VCaP (cell line): ENCODE measurements around the gene ELOVL7.
"Not testable (repeated sequence)": the region's sequence is repeated elsewhere in the genome, so short reads cannot be mapped to it uniquely, and the experiment has no call there.

Experiments
- H3K27ac ChIP-seq: fragments of 450-650 bp; 2 replicates; pipeline ENCODE4 v1.5.1; 2017
- TF ChIP-seq, protein P1 (sequence below): fragments of 450-650 bp; conservative IDR thresholded peaks from 2 replicates; pipeline ENCODE4 v1.5.1; 2017; ENCODE audit warnings: mild to moderate bottlenecking, moderate library complexity

The ELOVL7 gene

DNA sequence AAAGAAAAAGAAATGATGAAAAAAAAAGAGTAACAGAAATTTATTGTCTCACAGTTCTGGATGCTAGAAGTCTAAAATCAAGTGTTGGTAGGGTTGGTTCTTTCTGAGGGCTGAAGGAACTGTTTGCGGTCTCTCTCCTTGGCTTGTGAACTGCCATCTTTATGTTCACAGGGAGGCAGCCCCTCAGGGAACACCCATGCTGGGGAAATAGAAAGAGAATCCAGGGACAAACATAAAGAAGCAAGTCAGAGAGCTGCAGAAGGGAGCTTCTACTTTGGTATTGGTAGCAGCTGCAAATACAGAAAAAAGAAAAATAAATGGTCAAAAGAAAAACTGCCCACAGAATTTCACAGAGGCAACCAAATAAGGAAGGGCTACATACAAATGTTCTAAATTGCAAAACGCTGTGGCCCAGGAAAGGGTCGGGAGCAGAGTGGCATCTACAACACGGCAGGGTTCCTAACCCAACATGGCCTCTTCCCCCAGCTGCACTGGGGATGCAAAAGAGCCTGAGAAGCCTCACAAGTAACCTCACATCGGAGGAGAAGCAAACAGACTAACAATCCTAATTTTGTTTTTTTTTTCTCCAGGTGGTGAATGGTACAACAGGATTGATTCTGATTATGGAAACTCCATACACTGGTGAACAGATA lies 37.4 kb downstream of the ELOVL7 start:
- H3K27ac ChIP-seq, result no peak overlapping the region
- TF ChIP-seq, protein P1, sequence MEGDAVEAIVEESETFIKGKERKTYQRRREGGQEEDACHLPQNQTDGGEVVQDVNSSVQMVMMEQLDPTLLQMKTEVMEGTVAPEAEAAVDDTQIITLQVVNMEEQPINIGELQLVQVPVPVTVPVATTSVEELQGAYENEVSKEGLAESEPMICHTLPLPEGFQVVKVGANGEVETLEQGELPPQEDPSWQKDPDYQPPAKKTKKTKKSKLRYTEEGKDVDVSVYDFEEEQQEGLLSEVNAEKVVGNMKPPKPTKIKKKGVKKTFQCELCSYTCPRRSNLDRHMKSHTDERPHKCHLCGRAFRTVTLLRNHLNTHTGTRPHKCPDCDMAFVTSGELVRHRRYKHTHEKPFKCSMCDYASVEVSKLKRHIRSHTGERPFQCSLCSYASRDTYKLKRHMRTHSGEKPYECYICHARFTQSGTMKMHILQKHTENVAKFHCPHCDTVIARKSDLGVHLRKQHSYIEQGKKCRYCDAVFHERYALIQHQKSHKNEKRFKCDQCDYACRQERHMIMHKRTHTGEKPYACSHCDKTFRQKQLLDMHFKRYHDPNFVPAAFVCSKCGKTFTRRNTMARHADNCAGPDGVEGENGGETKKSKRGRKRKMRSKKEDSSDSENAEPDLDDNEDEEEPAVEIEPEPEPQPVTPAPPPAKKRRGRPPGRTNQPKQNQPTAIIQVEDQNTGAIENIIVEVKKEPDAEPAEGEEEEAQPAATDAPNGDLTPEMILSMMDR, result no peak

DNA sequence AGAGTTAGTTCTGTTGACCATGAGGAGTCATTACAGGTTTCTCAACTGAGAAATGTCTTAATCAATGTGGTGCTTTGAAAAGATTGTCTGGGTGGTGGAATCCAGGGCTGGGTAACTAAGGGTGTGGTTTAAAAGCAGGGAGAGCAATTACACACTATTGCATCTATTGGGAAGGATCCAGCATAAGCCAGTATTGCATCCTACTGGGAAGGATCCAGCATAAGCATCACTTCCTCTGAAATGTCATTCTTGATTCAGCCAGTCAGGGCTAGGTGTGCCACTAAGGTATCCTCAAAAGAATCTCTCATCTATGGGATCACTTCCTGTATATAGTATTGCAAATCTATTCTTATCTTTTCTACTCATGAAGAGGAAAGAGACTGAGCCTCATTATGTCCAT lies 38.6 kb downstream of the ELOVL7 start:
- H3K27ac ChIP-seq, result no peak overlapping the region
- TF ChIP-seq, protein P1, result no peak

DNA sequence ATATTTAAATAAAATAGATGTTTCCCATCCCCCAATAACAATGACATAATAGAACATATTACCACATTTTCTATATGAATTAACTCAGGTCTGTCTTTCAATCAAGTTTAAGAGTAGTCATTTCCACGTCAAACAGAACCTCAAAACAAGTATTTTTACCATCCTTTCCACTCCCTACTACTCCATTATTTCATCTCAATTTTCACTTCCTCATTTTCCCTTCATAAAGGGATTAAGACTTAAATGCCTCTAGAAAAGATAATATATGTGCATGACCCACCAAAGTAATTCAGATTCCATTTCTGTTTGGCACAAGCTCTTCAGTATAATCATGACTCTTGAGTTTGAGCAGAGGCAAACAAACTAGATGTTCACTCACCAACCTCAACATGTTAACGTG lies 40.4 kb downstream of the ELOVL7 start:
- TF ChIP-seq, protein P1, result no peak
- H3K27ac ChIP-seq, result no peak overlapping the region

DNA sequence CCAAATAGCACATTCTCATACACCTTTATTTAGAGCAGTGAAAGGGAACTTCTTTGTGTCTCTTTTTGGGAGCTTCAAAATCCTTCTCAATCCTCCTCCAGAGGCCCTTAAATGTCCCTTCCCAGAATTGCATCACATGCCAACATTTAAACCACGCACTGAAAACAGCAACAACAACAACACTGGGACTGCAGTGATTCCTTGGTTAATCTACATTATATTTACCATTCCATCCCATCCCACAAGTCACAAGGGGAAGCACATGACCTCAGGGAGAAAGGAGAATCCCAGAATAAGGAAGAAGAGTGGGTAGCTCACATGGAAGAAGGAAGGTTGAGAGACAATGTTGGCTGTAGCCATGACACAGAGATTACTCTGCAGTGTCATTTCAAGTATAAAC lies 41.1 kb downstream of the ELOVL7 start:
- TF ChIP-seq, protein P1, result no peak
- no peak overlapping the region for H3K27ac ChIP-seq

DNA sequence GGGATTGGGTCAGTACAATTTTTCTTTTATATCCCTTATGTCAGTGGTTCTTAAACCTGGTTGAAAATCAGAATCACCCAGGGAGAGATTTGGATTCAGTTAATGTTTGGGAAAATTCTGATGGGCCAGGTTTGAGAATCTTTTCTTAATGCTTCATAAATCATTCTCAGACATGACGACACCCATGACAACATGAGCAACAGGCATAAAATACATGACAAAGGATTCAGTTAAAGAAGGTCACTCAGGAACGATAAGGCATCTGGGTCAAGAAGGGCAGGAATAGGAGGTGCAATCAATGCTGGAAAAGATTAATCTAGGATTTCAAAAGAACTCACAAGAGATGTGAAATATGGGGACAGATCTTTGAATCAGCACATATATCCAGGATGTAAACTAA lies 41.8 kb downstream of the ELOVL7 start:
- TF ChIP-seq, protein P1, result no peak
- H3K27ac ChIP-seq, result no peak overlapping the region

DNA sequence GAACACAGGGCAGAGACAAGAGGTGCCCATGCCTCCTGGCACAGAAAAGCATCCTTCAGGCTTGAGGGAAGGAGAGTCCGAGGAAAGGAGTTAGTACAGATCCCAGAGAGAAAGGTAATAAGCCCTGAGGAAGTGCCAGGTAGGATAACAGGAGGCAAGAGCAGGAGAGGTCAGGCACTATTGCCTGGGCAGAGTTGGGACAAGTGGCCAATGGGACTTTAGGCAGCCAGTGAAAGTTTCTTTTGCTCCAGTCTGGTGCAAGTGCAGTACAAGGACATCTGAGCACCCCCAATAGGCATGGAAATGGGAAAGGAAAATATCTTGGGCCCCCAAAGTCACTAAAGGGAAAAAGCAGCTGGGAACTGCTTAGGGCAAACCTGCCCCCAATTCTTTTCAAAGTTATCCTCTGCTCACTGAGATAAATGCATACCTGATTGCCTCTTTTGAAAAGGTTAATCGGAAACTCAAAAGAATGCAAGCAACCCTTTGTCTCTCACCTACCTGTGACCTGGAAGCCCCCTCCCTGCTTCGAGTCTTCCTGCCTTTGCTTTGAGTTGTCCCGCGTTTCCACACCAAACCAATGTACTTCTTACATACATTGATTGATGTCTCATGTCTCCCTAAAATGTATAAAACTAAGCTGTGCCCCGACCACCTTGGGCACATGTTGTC lies 46.5 kb downstream of the ELOVL7 start:
- no peak overlapping the region for H3K27ac ChIP-seq
- TF ChIP-seq, protein P1, result no peak

DNA sequence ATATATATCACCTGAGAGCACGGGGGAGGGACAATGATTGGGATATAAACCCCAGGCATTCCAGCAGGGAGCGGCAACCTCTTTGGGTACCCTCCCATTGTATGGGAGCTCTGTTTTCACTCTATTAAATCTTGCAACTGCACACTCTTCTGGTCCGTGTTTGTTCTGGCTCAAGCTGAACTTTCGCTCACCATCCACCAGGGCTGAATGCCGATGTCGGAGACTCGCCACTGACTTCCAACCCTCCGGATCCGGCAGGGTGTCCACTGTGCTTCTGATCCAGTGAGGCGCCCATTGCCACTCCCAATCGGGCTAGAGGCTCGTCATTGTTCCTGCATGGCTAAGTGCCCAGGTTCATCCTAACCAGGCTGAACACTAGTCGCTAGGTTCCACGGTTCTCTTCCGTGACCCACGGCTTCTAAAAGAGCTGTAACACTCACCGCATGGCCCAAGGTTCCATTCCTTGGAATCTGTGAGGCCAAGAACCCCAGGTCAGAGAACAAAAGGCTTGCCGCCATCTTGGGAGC lies 48.6 kb downstream of the ELOVL7 start:
- not testable (repeated sequence) for H3K27ac ChIP-seq

DNA sequence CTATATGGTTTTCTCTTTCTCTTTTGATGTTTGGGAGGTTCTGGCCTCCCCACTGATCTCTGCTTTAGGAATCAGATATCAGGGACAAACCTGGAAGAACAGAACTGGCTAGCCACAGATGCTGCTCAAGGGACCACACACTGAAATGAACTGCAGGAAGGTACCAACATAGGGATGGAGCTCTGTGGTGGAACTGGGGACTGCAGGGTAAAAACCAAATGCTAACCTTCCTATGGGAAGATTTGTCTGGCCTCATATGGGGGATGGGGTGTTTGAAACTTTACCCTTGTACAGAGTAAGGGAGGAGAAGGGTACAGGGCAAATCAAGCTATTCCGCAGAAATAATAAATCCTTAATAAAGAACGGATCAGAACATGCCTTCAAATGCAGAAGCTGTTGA lies 49.4 kb downstream of the ELOVL7 start:
- TF ChIP-seq, protein P1, result no peak
- H3K27ac ChIP-seq, result no peak overlapping the region
